VCaP (cell line): ENCODE results near the gene C15orf39.
"Not testable (repeated sequence)": the region's sequence is repeated elsewhere in the genome, so short reads cannot be mapped to it uniquely, and the experiment has no call there.

ENCODE experiments used
- H3K27ac ChIP-seq: fragments of 450-650 bp; 2 replicates; pipeline ENCODE4 v1.5.1; 2017
- TF ChIP-seq, protein P1 (sequence below): fragments of 450-650 bp; conservative IDR thresholded peaks from 2 replicates; pipeline ENCODE4 v1.5.1; 2017; ENCODE audit warnings: mild to moderate bottlenecking, moderate library complexity

The C15orf39 gene

DNA sequence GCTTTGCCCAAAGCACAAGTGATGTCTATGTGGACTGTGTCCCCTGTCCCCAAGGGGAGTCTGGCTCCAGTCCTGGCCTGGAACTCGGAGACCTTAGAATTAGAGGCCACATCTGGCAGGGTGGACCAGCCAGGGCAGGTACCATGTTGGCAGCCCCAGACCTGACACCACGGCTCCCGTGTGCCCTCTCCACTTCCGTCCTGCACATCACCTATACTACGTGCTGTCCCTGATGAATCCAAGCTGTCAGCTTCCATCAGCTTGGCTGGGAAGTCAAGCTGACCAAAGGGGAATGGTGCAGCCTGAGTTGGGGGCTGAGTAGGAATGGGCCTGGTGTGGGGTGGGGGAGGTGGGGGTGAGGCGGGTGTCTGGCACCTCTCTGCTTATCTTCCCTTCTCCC lies 15.3 kb downstream of the C15orf39 start:
- TF ChIP-seq, protein P1, sequence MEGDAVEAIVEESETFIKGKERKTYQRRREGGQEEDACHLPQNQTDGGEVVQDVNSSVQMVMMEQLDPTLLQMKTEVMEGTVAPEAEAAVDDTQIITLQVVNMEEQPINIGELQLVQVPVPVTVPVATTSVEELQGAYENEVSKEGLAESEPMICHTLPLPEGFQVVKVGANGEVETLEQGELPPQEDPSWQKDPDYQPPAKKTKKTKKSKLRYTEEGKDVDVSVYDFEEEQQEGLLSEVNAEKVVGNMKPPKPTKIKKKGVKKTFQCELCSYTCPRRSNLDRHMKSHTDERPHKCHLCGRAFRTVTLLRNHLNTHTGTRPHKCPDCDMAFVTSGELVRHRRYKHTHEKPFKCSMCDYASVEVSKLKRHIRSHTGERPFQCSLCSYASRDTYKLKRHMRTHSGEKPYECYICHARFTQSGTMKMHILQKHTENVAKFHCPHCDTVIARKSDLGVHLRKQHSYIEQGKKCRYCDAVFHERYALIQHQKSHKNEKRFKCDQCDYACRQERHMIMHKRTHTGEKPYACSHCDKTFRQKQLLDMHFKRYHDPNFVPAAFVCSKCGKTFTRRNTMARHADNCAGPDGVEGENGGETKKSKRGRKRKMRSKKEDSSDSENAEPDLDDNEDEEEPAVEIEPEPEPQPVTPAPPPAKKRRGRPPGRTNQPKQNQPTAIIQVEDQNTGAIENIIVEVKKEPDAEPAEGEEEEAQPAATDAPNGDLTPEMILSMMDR = no peak
- H3K27ac ChIP-seq = no peak overlapping the region

DNA sequence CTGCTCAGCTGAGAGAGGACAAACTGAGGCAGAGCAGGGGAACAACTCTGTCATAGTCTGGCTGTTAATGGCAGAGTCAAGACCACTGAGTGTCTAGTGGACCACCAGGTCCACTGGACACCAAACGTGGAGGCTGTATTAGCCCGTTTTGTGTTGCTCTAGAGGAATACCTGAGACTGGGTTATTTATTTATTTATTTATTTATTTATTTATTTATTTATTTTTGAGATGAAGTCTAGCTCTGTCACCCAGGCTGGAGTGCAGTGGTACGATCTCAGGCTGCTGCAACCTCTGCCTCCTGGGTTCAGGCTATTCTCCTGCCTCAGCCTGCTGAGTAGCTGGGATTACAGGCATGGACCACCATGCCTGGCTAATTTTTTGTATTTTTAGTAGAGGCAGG lies 15.9 kb downstream of the C15orf39 start:
- H3K27ac ChIP-seq = not testable (repeated sequence)

DNA sequence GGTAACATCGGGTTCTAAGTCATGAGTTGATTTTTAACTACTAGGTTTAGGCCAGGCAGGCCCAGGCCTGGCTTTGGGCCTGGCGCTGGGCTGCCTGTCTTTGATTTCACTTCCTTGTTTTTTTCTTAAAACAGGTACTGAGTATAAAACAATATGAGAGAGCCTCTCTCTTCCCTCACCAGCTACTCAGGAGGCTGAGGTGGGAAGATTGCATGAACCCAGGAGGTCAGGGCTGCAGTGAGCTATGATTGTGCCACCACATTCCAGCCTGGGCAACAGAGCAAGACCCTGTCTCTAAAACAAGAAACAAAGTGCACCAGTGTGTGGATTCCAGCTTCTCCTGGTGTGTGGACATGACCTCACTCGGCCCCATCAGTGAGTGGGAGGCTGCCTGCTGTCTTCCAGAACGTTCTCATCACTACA lies 17.8 kb downstream of the C15orf39 start:
- peak overlapping the region; percentile 9; the same call in 1 of the 2 replicates for H3K27ac ChIP-seq

DNA sequence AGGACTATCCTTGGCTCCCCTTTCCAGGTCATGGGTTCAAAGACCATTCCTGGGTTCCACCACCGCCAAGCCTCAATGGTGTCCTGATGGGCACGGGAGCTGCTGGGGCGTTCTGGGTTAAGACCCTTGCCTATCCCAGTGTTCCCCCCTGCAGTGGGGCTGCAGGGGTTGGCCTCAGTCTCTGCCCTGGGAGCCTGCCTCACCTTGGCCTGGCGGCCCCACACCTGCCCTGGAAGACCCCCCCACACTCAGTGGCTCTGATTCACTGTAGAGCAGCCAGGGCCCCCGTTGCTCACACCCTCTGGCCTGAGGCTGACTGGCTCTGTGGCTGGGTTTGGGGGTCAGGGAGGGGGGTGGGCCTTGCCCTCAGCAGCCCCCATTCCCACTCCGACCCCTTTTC lies 22.0 kb downstream of the C15orf39 start:
- no peak overlapping the region for H3K27ac ChIP-seq
- TF ChIP-seq, protein P1 = no peak

DNA sequence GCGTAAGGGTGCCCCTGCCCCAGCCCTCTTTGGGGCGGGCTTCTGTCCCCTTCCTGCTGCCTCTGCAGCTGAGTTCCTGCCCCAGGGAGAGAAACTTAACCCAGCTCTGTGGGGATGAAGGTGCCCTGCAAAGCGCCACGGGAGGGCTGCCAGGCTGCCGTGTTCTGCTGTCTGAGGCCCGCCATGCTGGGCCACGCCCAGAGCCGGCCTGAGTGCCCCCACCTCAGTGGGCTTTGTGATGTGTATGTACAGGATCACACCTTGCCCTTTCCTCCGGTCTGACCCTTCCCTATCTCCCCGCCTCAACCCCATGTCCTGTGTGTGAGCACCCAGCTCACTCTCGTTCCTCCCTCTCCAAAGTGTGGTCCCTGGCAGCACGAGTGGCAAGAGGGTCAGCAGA lies 22.6 kb downstream of the C15orf39 start:
- TF ChIP-seq, protein P1 = no peak
- H3K27ac ChIP-seq = no peak overlapping the region

DNA sequence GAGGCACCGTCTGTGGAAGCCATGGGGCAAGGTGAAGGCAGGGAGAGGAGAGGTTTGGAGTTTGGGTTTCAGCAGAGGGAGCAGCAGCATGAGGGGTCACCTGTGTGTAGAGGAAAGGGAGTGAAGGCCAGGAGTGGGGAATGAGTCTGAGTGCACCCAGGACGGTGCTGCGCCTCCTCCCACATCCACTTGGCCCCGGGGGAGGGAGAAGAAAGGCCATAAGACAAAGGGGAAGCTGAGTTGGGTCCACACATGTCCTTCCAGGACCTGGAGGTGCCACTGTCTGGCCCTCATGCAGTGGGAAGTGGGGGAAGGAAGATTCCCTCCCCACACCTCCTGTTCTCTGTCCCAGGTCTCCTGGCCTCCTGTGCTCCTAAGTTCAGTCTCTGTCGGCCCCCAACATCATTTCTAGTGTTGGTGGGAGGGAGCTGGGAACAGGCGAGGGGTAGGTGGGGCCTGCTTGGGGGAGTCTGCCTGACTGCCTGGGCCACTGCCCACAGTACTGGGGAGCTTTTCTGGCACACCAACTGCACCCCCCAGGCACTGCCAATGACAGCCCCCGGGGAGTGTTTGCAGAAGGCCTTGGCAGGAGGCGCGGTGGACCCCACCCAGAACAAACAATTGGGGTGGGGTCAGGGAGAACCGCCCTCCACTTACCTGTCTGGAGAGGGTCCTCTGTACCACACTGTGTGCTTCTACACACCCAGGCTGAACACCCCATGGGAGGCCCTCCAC lies 23.6 kb downstream of the C15orf39 start:
- H3K27ac ChIP-seq = not testable (repeated sequence)

DNA sequence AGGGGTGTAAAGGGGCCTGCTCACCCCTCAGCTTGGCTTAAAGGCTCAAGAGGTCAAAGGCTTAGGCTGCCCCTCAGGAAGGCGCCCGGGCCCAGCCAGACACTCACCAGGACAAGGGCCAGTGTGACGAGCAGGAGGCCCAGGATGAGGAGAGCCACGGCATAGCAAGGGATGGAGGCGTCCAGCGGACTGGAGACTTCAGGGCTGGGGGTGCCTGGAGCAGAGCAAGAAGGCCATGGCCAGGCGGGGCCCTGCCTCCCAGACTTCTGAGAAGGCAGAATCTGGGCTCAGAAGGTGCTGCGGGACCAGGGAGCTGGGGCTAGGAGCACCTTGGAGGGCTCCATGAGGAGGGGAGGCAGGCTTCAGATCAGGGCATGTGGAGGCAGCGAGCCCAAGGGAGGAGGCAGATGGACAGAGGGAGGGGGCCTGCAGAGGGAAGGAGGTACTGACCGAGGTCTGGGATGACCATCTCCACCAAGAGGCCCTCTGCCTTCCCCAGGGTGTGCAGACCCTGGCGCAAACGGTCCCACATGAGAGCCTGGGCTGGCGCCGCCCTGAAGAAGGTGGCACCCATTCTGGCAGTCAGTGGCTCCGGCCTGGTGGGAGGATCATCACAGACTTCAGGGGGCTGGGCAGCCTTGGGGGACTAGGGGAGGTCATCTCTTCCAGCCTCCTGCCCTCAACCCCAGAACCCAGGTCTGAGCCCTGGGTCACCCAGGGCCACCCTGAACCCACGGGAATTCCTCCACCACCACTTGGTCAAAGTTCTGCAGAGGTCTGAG lies 24.5 kb downstream of the C15orf39 start:
- H3K27ac ChIP-seq = no peak overlapping the region
- TF ChIP-seq, protein P1 = no peak

DNA sequence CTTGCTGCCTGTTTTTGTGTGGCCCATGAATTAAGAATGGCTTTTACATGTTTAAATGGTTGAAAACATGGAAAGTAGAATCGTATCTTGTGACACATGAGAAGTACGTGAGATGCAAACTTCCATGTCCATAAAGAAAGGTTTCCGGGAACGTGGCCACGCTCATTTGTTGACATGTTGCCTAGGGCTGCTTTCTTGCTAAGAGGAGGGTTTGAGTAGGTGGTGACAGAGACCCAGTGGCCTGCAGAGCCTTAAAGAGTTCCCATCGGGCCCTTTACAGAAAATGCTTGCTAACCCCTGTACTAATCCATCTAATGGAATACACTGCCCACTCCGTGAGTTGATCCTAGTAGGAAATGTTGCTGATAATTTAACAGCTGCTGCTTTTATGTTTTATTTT lies 25.4 kb downstream of the C15orf39 start:
- H3K27ac ChIP-seq = not testable (repeated sequence)

DNA sequence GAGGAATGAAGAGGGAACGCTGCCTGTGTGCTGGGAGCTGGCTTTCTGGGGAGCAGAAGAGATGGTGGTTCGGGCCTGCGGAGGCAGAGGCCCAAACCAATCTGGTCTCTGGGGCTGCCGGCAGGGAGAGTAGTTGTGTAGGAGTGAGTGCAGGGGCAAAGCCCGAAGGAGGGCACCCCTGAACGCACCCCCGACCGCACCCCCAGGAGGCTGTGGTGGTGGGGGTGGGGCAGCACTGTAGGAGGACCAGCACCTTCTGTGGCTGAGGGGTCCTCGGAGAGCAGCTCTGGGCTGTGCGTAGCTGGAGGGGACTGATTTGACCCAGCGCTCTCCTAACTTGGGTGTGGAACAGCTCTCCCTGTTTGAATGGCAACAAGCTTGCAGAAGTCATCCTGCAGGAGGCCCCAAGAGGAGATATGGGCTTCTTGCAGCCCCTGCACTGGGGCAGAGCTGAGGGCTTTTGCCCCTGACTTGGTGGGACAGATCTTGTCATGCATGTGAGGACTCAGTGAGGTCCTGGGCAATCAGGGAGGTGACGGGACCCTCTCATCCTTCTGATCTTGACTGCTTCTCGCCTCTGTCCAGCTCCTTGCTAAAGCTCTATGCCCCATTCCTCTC lies 26.1 kb downstream of the C15orf39 start:
- no peak overlapping the region for H3K27ac ChIP-seq

More for the DNA sequence above, 26.1 kb downstream of the C15orf39 start:
- TF ChIP-seq, protein P1 = no peak
